GM18870 (cell line): ENCODE results near the gene MMP23B.
"Not testable (repeated sequence)": the region's sequence is repeated elsewhere in the genome, so short reads cannot be mapped to it uniquely, and the experiment has no call there.

ENCODE experiments used
- ATAC-seq: cut with Tn5 transposase; IDR thresholded peaks from one replicate; pipeline ENCODE4 v1.9.1; 2021; ENCODE audit warnings: moderate library complexity; ENCODE audit not compliant: unreplicated experiment

The MMP23B gene

GRCh38 chr1:1629430-1630190 lies 2.4 kb upstream of the MMP23B start:
- ATAC-seq = no peak

- no peak for ATAC-seq
Measured at GRCh38 chr1:1630191-1630964, 1.6 kb upstream of the MMP23B start.

- ATAC-seq = no peak
Measured at GRCh38 chr1:1630965-1631781, 800 bp upstream of the MMP23B start.

- not testable (repeated sequence) for ATAC-seq
Measured at GRCh38 chr1:1633409-1633808, 1.4 kb downstream of the MMP23B start.

GRCh38 chr1:1634613-1635012 lies 2.6 kb downstream of the MMP23B start:
- not testable (repeated sequence) for ATAC-seq

GRCh38 chr1:1636621-1637478 lies 4.9 kb downstream of the MMP23B start:
- not testable (repeated sequence) for ATAC-seq

GRCh38 chr1:1637479-1637875 lies 5.5 kb downstream of the MMP23B start:
- ATAC-seq = not testable (repeated sequence)

- ATAC-seq = not testable (repeated sequence)
Measured at GRCh38 chr1:1638528-1638927, 6.6 kb downstream of the MMP23B start.

- ATAC-seq = not testable (repeated sequence)
Measured at GRCh38 chr1:1639368-1639767, 7.4 kb downstream of the MMP23B start.

GRCh38 chr1:1640081-1640480 lies 8.1 kb downstream of the MMP23B start:
- not testable (repeated sequence) for ATAC-seq

GRCh38 chr1:1640711-1641461 lies 8.9 kb downstream of the MMP23B start:
- not testable (repeated sequence) for ATAC-seq

GRCh38 chr1:1646326-1646725 lies 14.4 kb downstream of the MMP23B start:
- ATAC-seq = not testable (repeated sequence)

GRCh38 chr1:1647567-1648241 lies 15.7 kb downstream of the MMP23B start:
- not testable (repeated sequence) for ATAC-seq

GRCh38 chr1:1648265-1648664 lies 16.3 kb downstream of the MMP23B start:
- ATAC-seq = not testable (repeated sequence)

GRCh38 chr1:1658583-1659549 lies 26.9 kb downstream of the MMP23B start, which contains the start of gene CDK11B:
Gene CDK11B (minus strand): TSS chr1:1659004. CDS start chr1:1657485, 1,519 bp downstream.
- peak; percentile 84 for ATAC-seq

GRCh38 chr1:1662392-1662791 lies 30.4 kb downstream of the MMP23B start:
- not testable (repeated sequence) for ATAC-seq

- not testable (repeated sequence) for ATAC-seq
Measured at GRCh38 chr1:1662830-1663560, 31.0 kb downstream of the MMP23B start.
